ENCODE data around the gene PI4K2B. TPM values are rescaled to one million over a fixed set of nuclear protein-coding genes. Genes with fewer than 3 reads are reported as not detected.

PI4K2B gene
- total and polyA plus RNA-seq, 2 of the 13 experiments (the other 11 are each of a cell fraction or from before 2014, with no cell fraction given), result 6.9 to 25.8 TPM

- Histone ChIP-seq H3K36me3 (replicated peaks in 1 of 2; ENCODE audit: control insufficient read depth in 1 of 2, insufficient read depth in 2 of 2, low read length in 2 of 2) (no peaks in the 10 kb centered on the region), H4K20me1 (ENCODE audit: insufficient read depth, low read length) (no peaks in the 10 kb centered on the region), H3K27me3 (ENCODE audit: control insufficient read depth in 1 of 2, insufficient read depth in 2 of 2, low read length in 2 of 2) (peaks cover 1 to 5% of the 10 kb centered on the region in 2 experiments; a peak in 2 of 5 replicates), H3K9ac (ENCODE audit: insufficient read depth, low read depth, low read length) (no peak overlapping the region), H3K4me2 (ENCODE audit: low read depth, low read length) (0 out of 2 replicates have a peak overlapping the region, but pooled peaks have one; percentile 5), H3K27ac (ENCODE audit: extremely low read length, insufficient read depth, low read length) (no peak overlapping the region), H3K79me2 (ENCODE audit: insufficient read depth, low read length) (no peaks in the 10 kb centered on the region), H3K4me3 (replicated peaks in 1 of 3; ENCODE audit: insufficient read depth in 1 of 3, low read depth in 2 of 3, low read length in 3 of 3) (no peak overlapping the region), H3K9me3 (ENCODE audit: low read length) (no peaks in the 10 kb centered on the region), H3K4me1 (ENCODE audit: insufficient read depth, low read length) (peaks cover 36% of the 10 kb centered on the region), H2AFZ (ENCODE audit: low read length) (no peak overlapping the region)
- in situ Hi-C loops (cut with HindIII; ENCODE audit: extremely low pct_ligation_motif_present, low pct_unique_long_range_greater_than_20kb) (no loop called here), intact Hi-C loops (cut with micrococcal nuclease; ENCODE audit: unreplicated experiment) (no loop called here)
- TF ChIP-seq ZBTB26 (CRISPR knock-in tag; IDR thresholded peaks at IDR 0.05; ENCODE audit: borderline replicate concordance) (0 out of 2 replicates have a peak, but pooled peaks have one; percentile 51), XRCC5 (optimal IDR thresholded peaks at IDR 0.05; ENCODE audit: low read length) (no peak), NCOA5 (CRISPR knock-in tag; IDR thresholded peaks at IDR 0.05) (no peak)
- CTCF ChIA-PET (ENCODE audit: low intra/inter-chr PET ratio, low total read pairs), result no interaction called here
- BruUV-seq (replicated peaks), result no TSS peak
- 38% methylated on average over 3 of the region's 4 CpGs for WGBS (ENCODE audit: low lambda C conversion rate)
- DNase-seq (ENCODE audit: low spot score), result no peak
- ATAC-seq, result peak; percentile 40
- no peak for FAIRE-seq
- POLR2A ChIA-PET, result no interaction called here
Observed at GRCh38 chr4:25306518-25307057, 72.8 kb downstream of the PI4K2B start.

GRCh38 chr4:25307596-25307995, 73.8 kb downstream of the PI4K2B start:
- H2AFZ ChIP-seq (ENCODE audit: low read length), result peak overlapping the region; percentile 56

More at GRCh38 chr4:25307596-25307995, 73.8 kb downstream of the PI4K2B start:
- Histone ChIP-seq H3K4me2 (ENCODE audit: low read depth, low read length) (peak overlapping the region; percentile 69), H3K9me3 (ENCODE audit: low read length) (no peaks in the 10 kb centered on the region), H3K27me3 (ENCODE audit: control insufficient read depth in 1 of 2, insufficient read depth in 2 of 2, low read length in 2 of 2) (peaks cover 1 to 5% of the 10 kb centered on the region in 2 experiments; a peak in 2 of 5 replicates), H3K4me3 (replicated peaks in 1 of 3; ENCODE audit: insufficient read depth in 1 of 3, low read depth in 2 of 3, low read length in 3 of 3) (peak overlapping the region in 1 of 3 experiments; percentile 32; a peak in 2 of 6 replicates), H3K79me2 (ENCODE audit: insufficient read depth, low read length) (no peaks in the 10 kb centered on the region), H3K9ac (ENCODE audit: insufficient read depth, low read depth, low read length) (no peak overlapping the region), H3K4me1 (ENCODE audit: insufficient read depth, low read length) (peaks cover 43% of the 10 kb centered on the region), H3K36me3 (replicated peaks in 1 of 2; ENCODE audit: control insufficient read depth in 1 of 2, insufficient read depth in 2 of 2, low read length in 2 of 2) (no peaks in the 10 kb centered on the region), H3K27ac (ENCODE audit: extremely low read length, insufficient read depth, low read length) (no peak overlapping the region), H4K20me1 (ENCODE audit: insufficient read depth, low read length) (no peaks in the 10 kb centered on the region)
- FAIRE-seq (no peak), DNase-seq (ENCODE audit: low spot score) (no peak), ATAC-seq (peak; percentile 21)
- BruUV-seq (replicated peaks), result no TSS peak
- no peak for TF ChIP-seq SETDB1 (CRISPR knock-in tag; IDR thresholded peaks at IDR 0.05; ENCODE audit: borderline replicate concordance)
- no peak for TF ChIP-seq ZNF703 (CRISPR knock-in tag; IDR thresholded peaks at IDR 0.05; ENCODE audit: borderline replicate concordance)
- in situ Hi-C loops (cut with HindIII; ENCODE audit: extremely low pct_ligation_motif_present, low pct_unique_long_range_greater_than_20kb) (no loop called here), intact Hi-C loops (cut with micrococcal nuclease; ENCODE audit: unreplicated experiment) (no loop called here)
- ChIA-PET CTCF (ENCODE audit: low intra/inter-chr PET ratio, low total read pairs) (no interaction called here), POLR2A (no interaction called here)
- 53% methylated on average over 3 of the region's 7 CpGs for WGBS (ENCODE audit: low lambda C conversion rate)

All from HepG2 (cell line).